Naive B cell (primary cell): ENCODE results near the gene UQCRQ. TPM values are rescaled to one million over a fixed set of nuclear protein-coding genes. Genes with fewer than 3 reads are reported as not detected.
"Not testable (repeated sequence)": the region's sequence is repeated elsewhere in the genome, so short reads cannot be mapped to it uniquely, and the experiment has no call there.

Source experiments
- ATAC-seq, 2 donors: fragments of 150-1000 bp; cut with Tn5 transposase; 2 replicates each; pipeline ENCODE4 v1.10.0; 2021; ENCODE audit warnings: low read depth in 2 of 2, mild to moderate bottlenecking in 2 of 2, moderate library complexity in 2 of 2
- DNase-seq: peaks from one replicate; pipeline ENCODE4 v3.0.0; 2022
- H3K27ac Mint-ChIP-seq, 6 donors: one replicate each; pipeline ENCODE4 v1.8.0; 2020 to 2022; ENCODE audit warnings: mild to moderate bottlenecking in 6 of 6, mixed read lengths in 6 of 6, moderate library complexity in 5 of 6, inconsistent platforms in 2 of 6
- H3K27me3 Mint-ChIP-seq, 3 donors: one replicate each; pipeline ENCODE4 v1.8.0; 2021 to 2022; ENCODE audit warnings: mixed read lengths in 3 of 3, mild to moderate bottlenecking in 1 of 3
- H3K36me3 Mint-ChIP-seq, 2 donors: one replicate each; pipeline ENCODE4 v1.8.0; 2020 to 2022; ENCODE audit warnings: mixed read lengths in 2 of 2, inconsistent platforms in 1 of 2, mild to moderate bottlenecking in 1 of 2
- H3K4me1 Mint-ChIP-seq, 3 donors: one replicate each; pipeline ENCODE4 v1.8.0; 2020 to 2022; ENCODE audit warnings: mixed read lengths in 3 of 3, inconsistent platforms in 1 of 3, mild to moderate bottlenecking in 1 of 3, moderate library complexity in 1 of 3
- H3K4me3 Mint-ChIP-seq, 8 donors: one replicate each; pipeline ENCODE4 v1.8.0; 2020 to 2022; ENCODE audit warnings: mild to moderate bottlenecking in 8 of 8, mixed read lengths in 8 of 8, moderate library complexity in 8 of 8, inconsistent platforms in 2 of 8
- H3K9me3 Mint-ChIP-seq, 7 donors: one replicate each; pipeline ENCODE4 v1.8.0; 2020 to 2022; ENCODE audit warnings: mixed read lengths in 7 of 7, mild to moderate bottlenecking in 5 of 7, inconsistent platforms in 2 of 7, moderate library complexity in 1 of 7
- polyA plus RNA-seq, 6 donors: library from polyadenylated mRNA; unstranded; fragments of 300-500 nt; fragmentation: Illumina TruSeq; gene quantifications; one replicate each; pipeline ENCODE4 v1.2.3, GENCODE V29; 2021; ENCODE audit warnings: low read depth in 6 of 6

The UQCRQ gene
- polyA plus RNA-seq, 6 donors from 2014 or later: 413 to 500 (median 433) TPM

DNA sequence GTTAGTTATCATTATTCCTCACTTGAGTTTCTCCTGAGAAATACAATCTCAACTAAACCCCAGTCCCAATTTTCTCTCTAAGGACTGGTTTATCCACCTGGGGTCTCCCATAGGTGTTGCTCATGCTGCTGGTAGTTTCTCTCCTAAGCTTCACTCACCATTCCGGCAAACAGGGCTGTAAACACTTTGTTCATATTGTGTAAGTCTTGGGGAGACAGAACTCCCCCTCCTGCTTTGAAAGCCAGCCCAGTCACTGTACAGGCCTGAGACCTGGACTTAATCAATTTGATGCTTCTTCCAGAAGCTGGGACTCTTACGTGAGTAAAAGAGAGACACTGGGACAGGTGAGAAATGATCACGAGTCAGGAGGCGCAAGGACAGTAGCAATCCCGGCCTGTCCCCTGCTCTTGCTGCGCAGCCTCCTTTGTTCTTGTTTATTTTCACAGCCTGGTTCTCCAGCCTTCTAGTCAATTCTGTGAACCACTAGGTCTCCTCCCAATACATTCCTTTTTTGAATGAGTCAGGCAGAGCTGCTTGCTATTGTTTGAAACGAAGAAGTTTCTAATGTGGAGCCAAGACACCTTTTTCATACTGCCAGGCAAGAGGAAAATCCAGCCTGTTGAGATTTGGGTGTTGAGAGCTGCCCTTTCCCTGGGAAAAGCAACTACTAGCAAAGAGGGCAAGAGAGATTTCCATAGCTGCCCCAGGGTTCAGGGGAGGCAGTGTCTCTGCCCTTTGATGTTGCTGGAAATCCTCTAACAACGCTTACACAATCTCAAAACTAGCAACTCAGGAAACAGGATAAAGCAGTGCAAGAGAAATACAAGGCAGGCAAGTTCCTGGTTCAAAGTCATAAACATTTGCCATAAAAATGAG lies 26.8 kb upstream of the UQCRQ start:
- Mint-ChIP-seq H3K4me3 (no peak overlapping the region), H3K4me1 (no peaks in the 10 kb centered on the region), H3K27ac (peak overlapping the region in 1 of 6 donors; percentile 26), H3K9me3 (no peaks in the 10 kb centered on the region), H3K36me3 (no peaks in the 10 kb centered on the region), H3K27me3 (no peaks in the 10 kb centered on the region)
- ATAC-seq (no peak), DNase-seq (no peak)

GRCh38 chr5:132840313-132840712 lies 26.1 kb upstream of the UQCRQ start:
- Mint-ChIP-seq H3K36me3 (no peaks in the 10 kb centered on the region), H3K27ac (no peak overlapping the region), H3K9me3 (no peaks in the 10 kb centered on the region), H3K4me1 (no peaks in the 10 kb centered on the region), H3K27me3 (no peaks in the 10 kb centered on the region), H3K4me3 (no peak overlapping the region)
- no peak for DNase-seq
- no peak for ATAC-seq

DNA sequence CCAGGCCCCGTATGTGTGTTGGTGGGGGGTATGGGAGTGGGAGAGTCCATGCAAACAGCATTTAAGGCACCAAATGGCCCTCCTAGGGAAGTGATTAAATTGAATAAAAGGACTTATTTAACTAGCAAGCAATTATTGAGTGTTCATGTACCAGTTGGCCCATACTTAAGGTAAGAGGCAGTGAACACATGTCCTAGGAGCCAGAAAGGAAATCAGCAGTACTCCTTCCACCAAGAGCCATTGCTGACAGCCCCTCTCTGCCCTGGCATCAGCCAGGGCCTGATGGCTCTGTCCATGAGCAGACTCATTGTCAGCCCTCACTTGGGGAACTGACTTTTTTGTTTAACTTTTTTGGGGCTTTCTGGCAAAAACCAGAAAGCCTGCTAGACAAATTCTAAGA lies 25.5 kb upstream of the UQCRQ start:
- Mint-ChIP-seq H3K27ac (peak overlapping the region in 1 of 6 donors; percentile 13), H3K4me3 (no peak overlapping the region), H3K9me3 (no peaks in the 10 kb centered on the region), H3K36me3 (no peaks in the 10 kb centered on the region), H3K4me1 (no peaks in the 10 kb centered on the region), H3K27me3 (no peaks in the 10 kb centered on the region)
- no peak for DNase-seq
- ATAC-seq: no peak

GRCh38 chr5:132841305-132841704 lies 25.1 kb upstream of the UQCRQ start:
- no peaks in the 10 kb centered on the region for H3K27me3 Mint-ChIP-seq
- H3K4me1 Mint-ChIP-seq: no peaks in the 10 kb centered on the region
- no peak for DNase-seq
- ATAC-seq: no peak
- H3K9me3 Mint-ChIP-seq: no peaks in the 10 kb centered on the region
- H3K36me3 Mint-ChIP-seq: no peaks in the 10 kb centered on the region
- no peak overlapping the region for H3K27ac Mint-ChIP-seq
- H3K4me3 Mint-ChIP-seq: no peak overlapping the region

GRCh38 chr5:132848270-132848669 lies 18.2 kb upstream of the UQCRQ start:
- ATAC-seq: no peak
- no peak overlapping the region for H3K4me3 Mint-ChIP-seq
- no peaks in the 10 kb centered on the region for H3K4me1 Mint-ChIP-seq

DNA sequence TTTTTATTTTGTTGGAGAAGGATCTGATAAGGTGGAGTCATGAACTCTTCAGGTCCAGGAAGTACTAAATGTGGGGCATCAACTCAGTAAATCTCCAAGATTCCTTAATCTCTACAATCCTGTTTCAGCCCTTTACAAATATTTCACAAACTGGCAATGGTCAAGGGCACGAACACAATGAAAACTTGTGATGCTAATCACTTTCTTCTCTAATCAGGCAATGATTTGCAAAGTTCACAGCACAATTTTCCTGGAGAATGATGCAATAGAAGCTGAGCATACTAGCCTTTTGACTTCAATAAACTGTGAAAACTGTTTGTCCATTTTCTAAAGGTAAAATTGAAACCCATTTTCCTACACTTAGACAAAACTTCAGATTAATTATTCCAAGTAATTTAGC lies 17.1 kb upstream of the UQCRQ start:
- Mint-ChIP-seq H3K36me3 (no peaks in the 10 kb centered on the region), H3K4me1 (no peaks in the 10 kb centered on the region)

More at GRCh38 chr5:132848270-132848669, 18.2 kb upstream of the UQCRQ start:
- no peak overlapping the region for H3K27ac Mint-ChIP-seq
- no peaks in the 10 kb centered on the region for H3K9me3 Mint-ChIP-seq
- H3K36me3 Mint-ChIP-seq: no peaks in the 10 kb centered on the region
- H3K27me3 Mint-ChIP-seq: peaks cover 0 to 11% (median 9%) of the 10 kb centered on the region in 3 donors
- no peak for DNase-seq

GRCh38 chr5:132850066-132850465 lies 16.4 kb upstream of the UQCRQ start:
- H3K4me3 Mint-ChIP-seq: no peak overlapping the region
- no peaks in the 10 kb centered on the region for H3K36me3 Mint-ChIP-seq
- no peaks in the 10 kb centered on the region for H3K4me1 Mint-ChIP-seq
- no peak overlapping the region for H3K27ac Mint-ChIP-seq
- ATAC-seq (no peak), DNase-seq (no peak)
- H3K27me3 Mint-ChIP-seq: peaks cover 0 to 16% (median 11%) of the 10 kb centered on the region in 3 donors
- H3K9me3 Mint-ChIP-seq: no peaks in the 10 kb centered on the region

More for the DNA sequence above, 17.1 kb upstream of the UQCRQ start:
- Mint-ChIP-seq H3K9me3 (no peaks in the 10 kb centered on the region), H3K4me3 (no peak overlapping the region), H3K27ac (peak overlapping the region in 1 of 6 donors; percentile 7), H3K27me3 (peaks cover 0 to 11% (median 9%) of the 10 kb centered on the region in 3 donors)
- no peak for DNase-seq
- ATAC-seq: no peak

GRCh38 chr5:132853323-132853722 lies 13.1 kb upstream of the UQCRQ start:
- Mint-ChIP-seq H3K4me3 (no peak overlapping the region), H3K4me1 (no peaks in the 10 kb centered on the region), H3K9me3 (no peaks in the 10 kb centered on the region), H3K27ac (no peak overlapping the region), H3K27me3 (peaks cover 3 to 26% (median 5%) of the 10 kb centered on the region in 3 donors), H3K36me3 (no peaks in the 10 kb centered on the region)
- ATAC-seq (no peak), DNase-seq (no peak)

DNA sequence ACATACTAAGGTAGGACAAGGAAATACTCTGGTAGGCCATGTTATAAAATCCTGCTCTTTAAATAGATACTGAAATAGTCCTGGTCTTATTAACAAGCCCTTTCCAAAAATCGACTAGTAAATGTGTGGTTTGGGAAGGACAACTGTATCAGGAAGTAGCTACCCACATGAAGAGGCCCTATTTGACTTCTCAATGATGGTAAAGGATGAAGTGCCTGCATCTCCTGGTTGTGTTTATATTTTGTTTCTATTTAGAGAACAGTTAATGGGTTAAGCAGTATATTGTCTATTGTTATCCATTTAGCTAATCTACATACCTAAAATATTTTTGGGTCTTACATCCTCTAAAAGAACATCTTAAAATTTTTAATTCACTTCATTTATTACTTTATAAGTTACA lies 12.7 kb upstream of the UQCRQ start:
- DNase-seq (no peak), ATAC-seq (no peak)
- H3K4me1 Mint-ChIP-seq: no peaks in the 10 kb centered on the region
- no peaks in the 10 kb centered on the region for H3K36me3 Mint-ChIP-seq
- no peak overlapping the region for H3K4me3 Mint-ChIP-seq
- H3K27ac Mint-ChIP-seq: no peak overlapping the region
- H3K27me3 Mint-ChIP-seq: peaks cover 5 to 26% (median 6%) of the 10 kb centered on the region in 3 donors
- H3K9me3 Mint-ChIP-seq: no peaks in the 10 kb centered on the region

GRCh38 chr5:132854301-132854700 lies 12.1 kb upstream of the UQCRQ start:
- H3K9me3 Mint-ChIP-seq: no peaks in the 10 kb centered on the region
- H3K27me3 Mint-ChIP-seq: peaks cover 5 to 26% (median 6%) of the 10 kb centered on the region in 3 donors
- no peak overlapping the region for H3K4me3 Mint-ChIP-seq
- no peaks in the 10 kb centered on the region for H3K4me1 Mint-ChIP-seq
- no peaks in the 10 kb centered on the region for H3K36me3 Mint-ChIP-seq
- no peak overlapping the region for H3K27ac Mint-ChIP-seq
- ATAC-seq (no peak), DNase-seq (no peak)

- peaks cover 5 to 21% (median 6%) of the 10 kb centered on the region in 3 donors for H3K27me3 Mint-ChIP-seq
- not testable (repeated sequence) for H3K9me3 Mint-ChIP-seq, H3K36me3 Mint-ChIP-seq, H3K4me3 Mint-ChIP-seq, DNase-seq, H3K4me1 Mint-ChIP-seq, H3K27ac Mint-ChIP-seq, ATAC-seq
Measured at GRCh38 chr5:132854992-132855391, 11.4 kb upstream of the UQCRQ start.

GRCh38 chr5:132856011-132856410 lies 10.4 kb upstream of the UQCRQ start:
- Mint-ChIP-seq H3K4me3 (no peak overlapping the region), H3K27ac (no peak overlapping the region), H3K36me3 (no peaks in the 10 kb centered on the region), H3K4me1 (no peaks in the 10 kb centered on the region), H3K9me3 (no peaks in the 10 kb centered on the region), H3K27me3 (peaks cover 5 to 18% (median 6%) of the 10 kb centered on the region in 3 donors)
- ATAC-seq: no peak
- no peak for DNase-seq

DNA sequence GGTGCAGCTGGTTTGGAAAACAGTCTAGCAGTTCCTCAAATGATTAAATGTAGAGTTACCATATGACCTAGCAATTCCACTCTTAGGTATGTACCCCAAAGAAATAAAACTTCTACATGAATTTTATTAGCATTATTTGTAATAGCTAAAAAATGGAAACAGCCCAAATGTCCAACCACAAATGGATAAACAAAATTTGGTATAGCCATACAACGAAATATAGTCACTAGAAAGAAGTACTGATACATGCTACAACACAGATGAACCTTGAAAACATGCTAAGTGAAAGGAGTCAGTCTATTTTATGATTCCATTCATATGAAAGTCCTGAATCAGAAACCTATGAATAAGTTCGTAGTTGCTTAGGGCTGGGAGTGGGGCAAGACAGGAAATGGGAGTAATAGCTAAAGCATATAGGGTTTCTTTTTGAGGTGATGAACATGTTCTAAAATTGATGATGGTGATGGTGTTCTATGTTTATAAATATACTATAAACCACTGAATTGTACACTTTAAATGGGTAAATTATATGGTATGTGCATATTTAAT lies 6.5 kb upstream of the UQCRQ start:
- no peaks in the 10 kb centered on the region for H3K36me3 Mint-ChIP-seq
- ATAC-seq (no peak), DNase-seq (no peak)
- no peaks in the 10 kb centered on the region for H3K9me3 Mint-ChIP-seq
- H3K27me3 Mint-ChIP-seq: peaks cover 0 to 12% (median 6%) of the 10 kb centered on the region in 3 donors
- H3K4me1 Mint-ChIP-seq: no peaks in the 10 kb centered on the region
- no peak overlapping the region for H3K27ac Mint-ChIP-seq
- no peak overlapping the region for H3K4me3 Mint-ChIP-seq

- Mint-ChIP-seq H3K27ac (no peak overlapping the region), H3K9me3 (no peaks in the 10 kb centered on the region), H3K4me1 (peaks cover under 1 to 6% (median 4%) of the 10 kb centered on the region in 3 donors), H3K4me3 (no peak overlapping the region), H3K36me3 (no peaks in the 10 kb centered on the region), H3K27me3 (peaks cover 0 to 8% (median 6%) of the 10 kb centered on the region in 3 donors)
- DNase-seq (no peak), ATAC-seq (no peak)
Measured at GRCh38 chr5:132860742-132861141, 5.7 kb upstream of the UQCRQ start.
